GM23248 (cell line): Measurements from ENCODE around the gene GOLGA8M.
"Not testable (repeated sequence)": the region's sequence is repeated elsewhere in the genome, so short reads cannot be mapped to it uniquely, and the experiment has no call there.

ENCODE experiments used
- EZH2 ChIP-seq: fragments of 200-600 bp; sonication (generic); IDR thresholded peaks from 2 replicates; pipeline ENCODE4 v1.6.1; 2018; ENCODE audit warnings: antibody characterized with exemption, mild to moderate bottlenecking; ENCODE audit not compliant: insufficient read depth, poor library complexity, severe bottlenecking
- EZH2phosphoT487 ChIP-seq: fragments of 200-600 bp; sonication (generic); IDR thresholded peaks from 2 replicates; pipeline ENCODE4 v1.6.1; 2018; ENCODE audit warnings: antibody characterized with exemption, moderate library complexity, mild to moderate bottlenecking, low read depth; ENCODE audit not compliant: insufficient read depth

GRCh38 chr15:28694006-28694751 is 18.0 kb downstream of the GOLGA8M start:
- not testable (repeated sequence) for TF ChIP-seq EZH2, EZH2phosphoT487
